Heart left ventricle (tissue), 16 donors: ENCODE results near the gene GPI. TPM values are rescaled to one million over a fixed set of nuclear protein-coding genes. Genes with fewer than 3 reads are reported as not detected.
A peak's percentile ranks its signal among the peaks of the same experiment; 100 is the strongest.
"Not testable (repeated sequence)": the region's sequence is repeated elsewhere in the genome, so short reads cannot be mapped to it uniquely, and the experiment has no call there.

Source experiments
- ATAC-seq, 4 donors: fragments of 200-7000 bp; cut with Tn5 transposase; one replicate each; pipeline ENCODE4 v1.9.1; 2020 to 2022; ENCODE audit warnings: moderate library complexity in 4 of 4, mild to moderate bottlenecking in 3 of 4, moderate number of reproducible peaks in 1 of 4
- DNase-seq, 5 donors: peaks; one replicate each; pipeline ENCODE4 v3.0.0-alpha.2; 2020
- H3K27ac ChIP-seq, 12 donors: fragments of 200-600 bp; sonication (generic) in 4 of 12; one replicate each; pipeline versions ENCODE4 v1.5.0 to v1.8.0; 2016 to 2022; ENCODE audit warnings: mild to moderate bottlenecking in 2 of 12
- H3K27me3 ChIP-seq, 9 donors: fragments of 200-600 bp; sonication (generic) in 2 of 9; one replicate each; pipeline versions ENCODE4 v1.5.1 to v1.8.0; 2016 to 2022; ENCODE audit warnings: mild to moderate bottlenecking in 3 of 9
- H3K36me3 ChIP-seq, 9 donors: fragments of 200-600 bp; sonication (generic) in 2 of 9; one replicate each; pipeline versions ENCODE4 v1.5.0 to v1.8.0; 2018 to 2022; ENCODE audit warnings: mild to moderate bottlenecking in 2 of 9
- H3K4me1 ChIP-seq, 12 donors: fragments of 200-600 bp; sonication (generic) in 4 of 12; one replicate each; pipeline versions ENCODE4 v1.5.0 to v1.8.0; 2016 to 2022; ENCODE audit warnings: mild to moderate bottlenecking in 3 of 12
- H3K4me3 ChIP-seq, 12 donors: fragments of 200-600 bp; sonication (generic) in 4 of 12; one replicate each; pipeline versions ENCODE4 v1.5.0 to v1.8.0; 2017 to 2022; ENCODE audit warnings: mild to moderate bottlenecking in 9 of 12, moderate library complexity in 4 of 12
- H3K9me3 ChIP-seq, 12 donors: fragments of 200-600 bp; sonication (generic) in 4 of 12; one replicate each; pipeline versions ENCODE4 v1.5.0 to v1.8.0; 2016 to 2022; ENCODE audit warnings: mild to moderate bottlenecking in 1 of 12
- CTCF ChIP-seq, 12 donors: fragments of 200-600 bp; sonication (generic) in 4 of 12; IDR thresholded peaks; one replicate each; pipeline versions ENCODE4 v1.5.0 to v1.8.0; 2018 to 2022; ENCODE audit warnings: antibody characterized with exemption in 12 of 12, mild to moderate bottlenecking in 5 of 12
- POLR2A ChIP-seq, 2 donors: fragments of 450-650 bp; IDR thresholded peaks; one replicate each; pipeline ENCODE4 v1.6.1; 2017; ENCODE audit warnings: antibody characterized with exemption in 2 of 2, mild to moderate bottlenecking in 2 of 2, moderate library complexity in 2 of 2
- WGBS, 4 donors: extraction: QIAGEN DNeasy Blood & Tissue Kit in 2 of 4; methylation state at CpG; one replicate each; pipeline versions ENCODE4 v1.1.5 to v1.1.7; 2013 to 2018; 5-methylcytosine and 5-hydroxymethylcytosine counted together
- intact Hi-C, 10 donors: fragments of 100-400 bp; cut with DNase I; formaldehyde crosslinking; loops; one replicate each; pipeline versions ENCODE4 v1.11.1 to v1.14.2; 2022
- polyA plus RNA-seq, 2 donors: library from polyadenylated mRNA; stranded (reverse); fragments of 200-250 nt; gene quantifications; one replicate each; pipeline ENCODE4 v1.2.3, GENCODE V29; 2013
- total RNA-seq, 9 donors: library from RNA; depleted of rRNA in 2 of 9; stranded (reverse); fragments of >200 nt in 2 of 9; fragmentation: NEBNext Ultra II Directional in 3 of 9; extraction: Animal tissue kit (Norgen Biotek cat#: 25700) in 3 of 9; gene quantifications; one replicate each; pipeline versions ENCODE4 v1.1.0 to v1.2.4, GENCODE V29; 2016 to 2023
- donor health status: ischemic (EF 13 %, LVEDD 7.1; RV severe dilation, severe dysfunction).
- donor health status: healthy with polysubstance abuse.
- donor health status: DM: no; HTN: yes; CAD: no.
- donor health status: DM: no; HTN: no; CAD: no.
- donor health status: ischemic (EF 25% LVEDD 6.9; RV normal size, moderate dysfunction).
- donor health status: ischemic (EF 25% LVEDD 5.7; RV mildly dilated, moderate dysfunction).
- donor health status: healthy.
- donor health status: DM: yes; HTN: yes; CAD: no.
- donor health status: ischemic (EF 35%, LVEDD 5.7; RV mildly dilated, moderate dysfunction).
- donor health status: nonischemic (EF 11% LVEDD 7.7; RV severe dilation, severe dysfunction).
- donor health status: DM: yes; HTN: yes; CAD: no.
- donor health status: PGD.
- donor health status: ischemic (EF 29% LVEDD 5.4; RV normal size, mild dysfunction).
- donor health status: nonischemic (EF 23%, LVEDD 6.1; RV moderate dilation, normal function).

Gene GPI
- total and polyA plus RNA-seq, 11 donors: 233 to 764 (median 513) TPM

DNA sequence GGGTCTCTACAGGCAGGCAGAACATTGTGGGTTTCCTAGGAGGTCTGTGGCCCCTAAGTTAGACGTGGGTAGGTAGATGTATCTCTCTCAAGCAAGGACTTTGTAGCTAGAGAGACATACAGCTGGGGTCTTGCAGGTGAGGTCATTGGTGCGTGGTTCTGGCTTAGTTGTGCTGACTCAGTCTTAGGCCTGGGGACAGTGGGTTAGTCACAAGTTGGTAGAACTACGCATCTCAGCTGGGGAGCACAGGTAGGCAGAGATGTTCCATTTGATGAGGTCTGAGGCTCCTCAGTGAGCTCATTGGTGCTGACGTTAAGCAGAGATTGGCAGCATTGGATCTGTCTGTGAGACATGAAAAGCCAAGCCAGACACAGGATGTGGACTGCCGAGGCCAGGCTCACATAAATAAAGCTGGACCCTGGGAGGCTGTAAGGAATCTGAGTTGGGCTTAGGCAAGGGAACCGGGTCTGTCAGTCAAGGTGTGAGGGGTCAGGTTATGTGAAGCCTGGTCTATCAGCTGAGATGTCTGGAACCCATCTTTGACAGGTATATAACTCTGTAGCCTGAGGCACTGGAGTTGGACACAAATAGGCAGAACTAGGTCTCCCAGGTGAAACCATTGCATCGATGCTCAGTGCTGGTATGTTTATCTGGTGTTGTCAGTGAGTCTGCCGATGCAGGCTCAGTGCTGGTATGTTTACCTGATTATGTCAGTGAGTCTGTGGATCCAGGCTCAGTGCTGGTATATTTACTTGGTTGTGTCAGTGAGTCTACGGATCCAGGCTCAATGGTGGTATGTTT lies 21.8 kb downstream of the GPI start:
- H3K27ac ChIP-seq: no peak overlapping the region
- H3K4me1 ChIP-seq: no peaks in the 10 kb centered on the region
- H3K36me3 ChIP-seq: peaks cover 0 to 99% (median 93%) of the 10 kb centered on the region in 9 donors
- H3K4me3 ChIP-seq: no peak overlapping the region
- intact Hi-C loops: no loop called here
- WGBS, 4 donors: 75 to 91% (median 90%) methylated on average over 9 of the region's 9 CpGs
- no peaks in the 10 kb centered on the region for H3K9me3 ChIP-seq
- TF ChIP-seq CTCF (IDR thresholded peaks at IDR 0.05) (no peak), POLR2A (IDR thresholded peaks at IDR 0.05) (no peak)
- H3K27me3 ChIP-seq: no peaks in the 10 kb centered on the region
- no peak for DNase-seq
- ATAC-seq: no peak

DNA sequence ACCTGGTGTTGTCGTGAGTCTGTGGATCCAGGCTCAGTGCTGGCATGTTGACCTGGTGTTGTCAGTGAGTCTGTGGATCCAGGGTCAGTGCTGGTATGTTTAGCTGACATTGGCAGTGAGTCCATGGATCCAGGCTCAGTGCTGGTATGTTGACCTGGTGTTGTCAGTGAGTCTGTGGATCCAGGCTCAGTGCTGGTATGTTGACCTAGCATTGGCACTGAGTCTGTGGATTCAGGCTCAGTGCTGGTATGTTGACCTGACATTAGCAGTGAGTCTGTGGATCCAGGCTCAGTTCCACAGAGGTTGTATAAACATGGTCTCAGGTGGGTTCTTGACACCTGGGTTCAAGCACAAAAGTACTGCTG lies 22.4 kb downstream of the GPI start:
- 83 to 98% (median 90%) methylated on average over 1 of the region's 1 CpG for WGBS, 4 donors
- Histone ChIP-seq H3K27me3 (no peaks in the 10 kb centered on the region), H3K4me1 (no peaks in the 10 kb centered on the region), H3K27ac (no peak overlapping the region), H3K4me3 (no peak overlapping the region), H3K9me3 (no peaks in the 10 kb centered on the region), H3K36me3 (peaks cover 0 to 99% (median 93%) of the 10 kb centered on the region in 9 donors)
- TF ChIP-seq CTCF (IDR thresholded peaks at IDR 0.05): no peak
- TF ChIP-seq POLR2A (IDR thresholded peaks at IDR 0.05): no peak
- no peak for DNase-seq
- ATAC-seq: no peak
- intact Hi-C loops: no loop called here

DNA sequence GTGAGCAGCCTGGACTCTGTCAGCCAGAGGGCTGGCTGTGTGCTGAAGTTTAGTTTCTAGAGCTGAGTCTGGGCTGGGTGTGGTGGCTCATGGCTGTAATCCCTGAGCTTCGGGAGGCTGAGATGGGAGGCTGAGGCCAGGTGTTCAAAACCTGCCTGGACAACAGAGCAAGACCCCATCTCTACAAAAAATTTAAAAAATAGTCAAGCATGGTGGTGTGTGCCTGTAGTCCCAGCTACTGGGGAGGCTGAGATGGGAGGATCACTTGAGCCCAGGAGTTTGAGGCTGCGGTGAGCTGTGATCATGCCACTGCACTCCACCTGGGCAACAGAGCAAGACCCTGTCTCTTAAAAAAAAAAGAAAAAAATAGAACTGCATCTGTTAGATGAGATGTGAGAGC lies 23.7 kb downstream of the GPI start:
- 96 to 100% (median 98%) methylated on average over 2 of the region's 2 CpGs for WGBS, 4 donors
- intact Hi-C loops: not testable (repeated sequence)
- peaks cover 0 to 99% (median 92%) of the 10 kb centered on the region in 9 donors for H3K36me3 ChIP-seq

GRCh38 chr19:34391813-34392212 lies 26.8 kb downstream of the GPI start:
- no peaks in the 10 kb centered on the region for H3K4me1 ChIP-seq
- DNase-seq (no peak), ATAC-seq (peak in 3 of 4 donors; percentile 8 to 46 (median 9))
- H3K36me3 ChIP-seq: peaks cover 0 to 100% (median 97%) of the 10 kb centered on the region in 9 donors
- H3K4me3 ChIP-seq: no peak overlapping the region
- no peaks in the 10 kb centered on the region for H3K9me3 ChIP-seq
- intact Hi-C loops: no loop called here
- TF ChIP-seq CTCF (IDR thresholded peaks at IDR 0.05) (no peak), POLR2A (IDR thresholded peaks at IDR 0.05) (no peak)
- no peaks in the 10 kb centered on the region for H3K27me3 ChIP-seq
- no peak overlapping the region for H3K27ac ChIP-seq

More for the DNA sequence above, 23.7 kb downstream of the GPI start:
- not testable (repeated sequence) for H3K4me3 ChIP-seq, H3K27me3 ChIP-seq, H3K27ac ChIP-seq, DNase-seq, H3K4me1 ChIP-seq, H3K9me3 ChIP-seq, ATAC-seq

DNA sequence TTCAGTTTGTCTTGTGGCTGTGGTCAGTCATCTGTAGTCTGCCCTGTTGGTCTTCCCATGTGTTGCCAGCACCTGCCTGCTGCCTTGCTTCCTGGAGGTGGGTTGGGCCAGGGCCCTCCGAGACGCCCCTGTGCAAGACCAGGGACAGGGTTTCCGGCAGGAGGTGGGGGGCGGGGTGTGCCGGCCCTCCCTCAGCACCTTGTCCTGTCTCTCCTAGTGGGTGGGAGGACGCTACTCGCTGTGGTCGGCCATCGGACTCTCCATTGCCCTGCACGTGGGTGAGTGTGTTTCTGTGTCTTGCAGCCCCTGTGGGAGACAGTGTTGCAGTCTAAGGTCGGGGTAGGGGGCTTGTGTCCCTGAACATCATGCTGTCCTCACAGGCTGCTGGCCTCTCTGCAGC lies 28.0 kb downstream of the GPI start:
- Histone ChIP-seq H3K27ac (no peak overlapping the region), H3K27me3 (no peaks in the 10 kb centered on the region), H3K36me3 (peaks cover 0 to 100% (median 97%) of the 10 kb centered on the region in 9 donors), H3K4me1 (no peaks in the 10 kb centered on the region), H3K4me3 (no peak overlapping the region), H3K9me3 (no peaks in the 10 kb centered on the region)
- DNase-seq (no peak), ATAC-seq (no peak)
- WGBS, 4 donors: 76 to 79% (median 77%) methylated on average over 10 to 11 of the region's 11 CpGs; no CpG with 5 or more reads in 1 of the 4 donors
- TF ChIP-seq POLR2A (IDR thresholded peaks at IDR 0.05): no peak
- no peak for TF ChIP-seq CTCF (IDR thresholded peaks at IDR 0.05)
- intact Hi-C loops: no loop called here
